Suppressor macrophage treated with lipopolysaccharide for 4 hours (primary cell): ENCODE data around the gene CLIP3.

Experiments used
- DNase-seq: peaks from one replicate; pipeline ENCODE4 v3.0.0-alpha.2; 2020

Gene CLIP3

DNA sequence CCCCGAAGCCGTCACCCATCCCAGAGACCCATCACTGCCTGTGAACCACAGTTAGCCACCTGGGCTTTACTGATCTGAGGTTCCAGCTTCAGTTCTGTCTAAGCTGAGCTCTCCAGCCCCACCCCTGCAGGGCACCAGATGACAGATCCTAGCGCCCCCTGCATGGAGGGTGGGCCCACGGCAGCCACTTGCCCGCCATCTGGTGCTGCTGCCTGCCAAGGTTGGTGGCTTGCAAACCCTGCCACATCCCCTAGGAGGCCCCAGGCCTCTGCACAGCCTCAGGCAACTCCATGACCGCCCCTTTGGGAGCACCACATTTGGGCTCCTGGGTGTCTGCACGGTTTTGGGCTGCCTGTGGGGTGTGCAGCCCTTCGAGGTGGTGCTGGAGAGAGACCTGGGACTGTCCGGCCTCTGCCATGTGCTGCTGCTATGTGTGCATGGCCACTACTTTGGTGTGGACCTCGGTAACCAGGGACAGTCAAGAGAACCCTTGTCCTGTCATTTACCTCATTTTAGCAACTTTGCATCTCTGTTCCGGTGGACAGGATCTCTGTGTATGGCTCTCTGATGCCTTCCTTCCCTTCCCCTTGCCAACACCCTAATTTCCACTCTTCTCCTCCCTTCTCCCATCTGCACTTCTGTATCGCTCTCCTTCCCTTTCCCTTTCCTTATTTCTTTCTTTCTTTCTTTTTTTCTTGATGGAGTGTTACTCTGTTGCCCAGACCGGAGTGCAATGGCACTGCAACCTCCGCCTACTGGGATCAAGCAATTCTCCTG lies 55.0 kb downstream of the CLIP3 start:
- peak; percentile 9 for DNase-seq

DNA sequence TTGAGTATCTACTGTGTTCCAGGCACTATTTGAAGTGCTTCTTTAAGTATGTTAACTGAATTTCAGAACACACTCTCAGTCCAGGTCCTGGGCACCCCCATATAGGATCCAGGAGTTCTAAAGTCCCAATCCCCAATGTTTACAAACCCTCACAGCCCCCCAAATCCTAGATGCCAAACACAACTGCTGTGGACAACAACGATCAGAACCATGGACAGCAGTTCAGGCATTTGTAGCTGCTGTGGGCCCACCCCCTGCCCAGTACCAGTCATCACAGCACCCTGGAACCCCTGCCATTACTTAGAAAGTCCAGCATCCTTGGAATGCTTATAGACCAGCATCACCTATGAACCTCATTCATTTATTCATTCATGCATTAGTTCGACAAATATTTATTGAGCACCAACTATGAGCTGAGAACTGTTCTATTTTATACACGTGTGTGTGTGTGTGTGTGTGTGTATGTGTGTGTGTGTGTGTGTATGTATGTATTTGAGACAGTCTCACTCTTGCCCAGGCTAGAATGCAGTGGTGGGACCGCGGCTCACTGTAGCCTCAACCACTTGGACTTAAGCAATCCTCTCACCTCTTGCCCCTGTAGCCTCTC lies 57.0 kb downstream of the CLIP3 start:
- DNase-seq, result peak; percentile 21

DNA sequence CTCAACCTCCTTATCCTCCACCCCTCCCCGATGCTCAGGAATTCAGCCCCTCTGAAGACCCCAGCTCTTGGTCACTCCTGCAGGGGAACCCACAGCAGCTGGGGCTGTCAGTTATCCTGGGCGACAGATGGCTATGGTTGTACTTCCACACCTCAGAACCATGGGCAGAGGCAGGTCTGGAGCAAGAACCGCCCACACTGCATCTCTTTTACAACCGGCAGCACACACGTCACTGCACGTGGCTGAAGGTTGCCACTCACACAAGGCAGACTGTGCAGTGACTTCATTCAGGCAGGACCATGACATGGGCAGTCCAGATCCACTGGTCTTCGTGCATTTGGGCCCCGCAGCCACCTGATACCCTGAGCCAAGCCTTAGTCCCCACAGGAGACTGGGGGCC lies 59.2 kb downstream of the CLIP3 start:
- peak; percentile 6 for DNase-seq

DNA sequence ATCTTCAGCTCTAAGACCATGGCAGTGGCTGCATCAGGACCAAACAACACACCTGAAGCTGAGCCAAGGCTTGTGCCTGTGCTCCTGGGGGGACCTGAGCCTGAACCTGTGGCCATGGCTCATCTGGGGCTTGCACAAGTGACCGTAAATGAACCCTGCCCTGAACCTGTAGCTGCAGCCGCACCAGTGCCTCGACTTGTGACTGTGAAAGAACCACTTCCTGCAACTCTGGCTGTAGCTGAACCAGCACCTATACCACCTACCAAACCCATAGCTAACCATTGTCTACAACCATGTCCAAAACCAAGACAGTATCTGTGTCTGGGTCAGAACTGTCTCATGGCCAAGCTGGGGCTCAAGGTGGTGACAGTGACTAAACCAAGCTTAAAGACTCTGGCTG lies 65.9 kb downstream of the CLIP3 start:
- DNase-seq, result no peak
